ENCODE results near the gene GPS1.

Gene GPS1

GRCh38 chr17:82092995-82093751 lies 41.5 kb downstream of the GPS1 start:
- TF ChIP-seq CTCF (IDR thresholded peaks at IDR 0.05; ENCODE audit: low read depth, low read length) (no peak), EZH2phosphoT487 (IDR thresholded peaks at IDR 0.05; ENCODE audit: low read depth) (no peak)
- Histone ChIP-seq H3K27me3 (ENCODE audit: low read depth, low read length) (no peaks in the 10 kb centered on the region), H3K4me2 (ENCODE audit: low read length) (no peak overlapping the region), H3K36me3 (replicated peaks; ENCODE audit: low read depth, low read length) (peaks cover 82% of the 10 kb centered on the region), H3K9ac (ENCODE audit: low read length) (no peak overlapping the region), H3K4me3 (ENCODE audit: low read length) (no peak overlapping the region), H3K79me2 (ENCODE audit: low read length) (peaks cover 50% of the 10 kb centered on the region), H3K4me1 (ENCODE audit: low read length) (peaks cover 7% of the 10 kb centered on the region), H3K9me3 (ENCODE audit: insufficient read depth, low read length) (no peaks in the 10 kb centered on the region), H3K27ac (ENCODE audit: low read length) (no peak overlapping the region), H2AFZ (ENCODE audit: low read depth, low read length) (no peak overlapping the region), H4K20me1 (ENCODE audit: insufficient read depth, low read length) (peaks cover 26% of the 10 kb centered on the region)

GRCh38 chr17:82094931-82095776 lies 43.5 kb downstream of the GPS1 start:
- Histone ChIP-seq H3K9me3 (ENCODE audit: insufficient read depth, low read length) (no peaks in the 10 kb centered on the region), H3K27ac (ENCODE audit: low read length) (no peak overlapping the region), H2AFZ (ENCODE audit: low read depth, low read length) (no peak overlapping the region), H3K36me3 (replicated peaks; ENCODE audit: low read depth, low read length) (peaks cover 64% of the 10 kb centered on the region), H3K79me2 (ENCODE audit: low read length) (peaks cover 64% of the 10 kb centered on the region), H4K20me1 (ENCODE audit: insufficient read depth, low read length) (peaks cover 26% of the 10 kb centered on the region), H3K9ac (ENCODE audit: low read length) (no peak overlapping the region), H3K27me3 (ENCODE audit: low read depth, low read length) (no peaks in the 10 kb centered on the region), H3K4me1 (ENCODE audit: low read length) (peaks cover 15% of the 10 kb centered on the region), H3K4me3 (ENCODE audit: low read length) (no peak overlapping the region), H3K4me2 (ENCODE audit: low read length) (no peak overlapping the region)
- TF ChIP-seq CTCF (IDR thresholded peaks at IDR 0.05; ENCODE audit: low read depth, low read length) (no peak), EZH2phosphoT487 (IDR thresholded peaks at IDR 0.05; ENCODE audit: low read depth) (no peak)

GRCh38 chr17:82095777-82096708 lies 44.3 kb downstream of the GPS1 start:
- Histone ChIP-seq H3K36me3 (replicated peaks; ENCODE audit: low read depth, low read length) (peaks cover 58% of the 10 kb centered on the region), H4K20me1 (ENCODE audit: insufficient read depth, low read length) (peaks cover 26% of the 10 kb centered on the region), H3K4me3 (ENCODE audit: low read length) (peak overlapping the region; percentile 97), H3K9ac (ENCODE audit: low read length) (peak overlapping the region; percentile 99), H2AFZ (ENCODE audit: low read depth, low read length) (no peak overlapping the region), H3K27me3 (ENCODE audit: low read depth, low read length) (no peaks in the 10 kb centered on the region), H3K4me1 (ENCODE audit: low read length) (peaks cover 20% of the 10 kb centered on the region), H3K79me2 (ENCODE audit: low read length) (peaks cover 70% of the 10 kb centered on the region), H3K9me3 (ENCODE audit: insufficient read depth, low read length) (no peaks in the 10 kb centered on the region), H3K4me2 (ENCODE audit: low read length) (peak overlapping the region; percentile 80), H3K27ac (ENCODE audit: low read length) (peak overlapping the region; percentile 83; the same call in 1 of the 2 replicates)
- no peak for TF ChIP-seq EZH2phosphoT487 (IDR thresholded peaks at IDR 0.05; ENCODE audit: low read depth)
- TF ChIP-seq CTCF (IDR thresholded peaks at IDR 0.05; ENCODE audit: low read depth, low read length) = no peak
